NCI-H510A (cell line): ENCODE measurements around the gene KMT2A.
"Not testable (repeated sequence)": the region's sequence is repeated elsewhere in the genome, so short reads cannot be mapped to it uniquely, and the experiment has no call there.

Experiments used
- DNase-seq: peaks from one replicate; lab custom pipeline; 2025; lab: John Stamatoyannopoulos, UW

The KMT2A gene

GRCh38 chr11:118533769-118534729 lies 97.8 kb downstream of the KMT2A start:
- no peak for DNase-seq

- DNase-seq = no peak
Observed at GRCh38 chr11:118535261-118535660, 99.0 kb downstream of the KMT2A start.

- DNase-seq = no peak
Observed at GRCh38 chr11:118536726-118537125, 100.4 kb downstream of the KMT2A start.

GRCh38 chr11:118537409-118537980 lies 101.2 kb downstream of the KMT2A start:
- DNase-seq = no peak

GRCh38 chr11:118544010-118544646 lies 107.8 kb downstream of the KMT2A start:
- no peak for DNase-seq

- no peak for DNase-seq
Observed at GRCh38 chr11:118544647-118545010, 108.3 kb downstream of the KMT2A start.

GRCh38 chr11:118545533-118545932 lies 109.2 kb downstream of the KMT2A start:
- no peak for DNase-seq

GRCh38 chr11:118547132-118547531 lies 110.8 kb downstream of the KMT2A start:
- no peak for DNase-seq

- no peak for DNase-seq
Observed at GRCh38 chr11:118552341-118552740, 116.0 kb downstream of the KMT2A start.

- DNase-seq = no peak
Observed at GRCh38 chr11:118560806-118561205, 124.5 kb downstream of the KMT2A start.

GRCh38 chr11:118565051-118565450 lies 128.8 kb downstream of the KMT2A start:
- DNase-seq = no peak

GRCh38 chr11:118569670-118570069 lies 133.4 kb downstream of the KMT2A start:
- DNase-seq = no peak

- no peak for DNase-seq
Observed at GRCh38 chr11:118570787-118571186, 134.5 kb downstream of the KMT2A start.

- not testable (repeated sequence) for DNase-seq
Observed at GRCh38 chr11:118571701-118572060, 135.4 kb downstream of the KMT2A start.

- DNase-seq = peak; percentile 81
Observed at GRCh38 chr11:118572061-118572980, 136.0 kb downstream of the KMT2A start, which contains the start of gene ARCN1. Gene ARCN1, plus strand, starts transcription at chr11:118572409. Its CDS starts 139 bp downstream, at chr11:118572548.

- DNase-seq = no peak
Observed at GRCh38 chr11:118572981-118573550, 136.8 kb downstream of the KMT2A start.

- DNase-seq = no peak
Observed at GRCh38 chr11:118574636-118575035, 138.3 kb downstream of the KMT2A start.
